Fibroblast of skin of scalp (primary cell): ENCODE results near the gene FNBP1. TPM values are rescaled to one million over a fixed set of nuclear protein-coding genes. Genes with fewer than 3 reads are reported as not detected.

Experiments used
- DNase-seq: peaks from one replicate; pipeline ENCODE4 v3.0.0-alpha.2; 2013
- polyA plus RNA-seq, 2 experiments: library from polyadenylated mRNA; unstranded; fragments of 120-200 nt; gene quantifications; one replicate each; pipeline ENCODE4 v1.2.1, GENCODE V29; 2013; ENCODE audit not compliant: insufficient read length in 2 of 2

Gene FNBP1
- polyA plus RNA-seq (2013, experiment 1 of 2; ENCODE audit: insufficient read length) = 57.0 TPM
- polyA plus RNA-seq (2013, experiment 2 of 2; ENCODE audit: insufficient read length) = 54.4 TPM

DNA sequence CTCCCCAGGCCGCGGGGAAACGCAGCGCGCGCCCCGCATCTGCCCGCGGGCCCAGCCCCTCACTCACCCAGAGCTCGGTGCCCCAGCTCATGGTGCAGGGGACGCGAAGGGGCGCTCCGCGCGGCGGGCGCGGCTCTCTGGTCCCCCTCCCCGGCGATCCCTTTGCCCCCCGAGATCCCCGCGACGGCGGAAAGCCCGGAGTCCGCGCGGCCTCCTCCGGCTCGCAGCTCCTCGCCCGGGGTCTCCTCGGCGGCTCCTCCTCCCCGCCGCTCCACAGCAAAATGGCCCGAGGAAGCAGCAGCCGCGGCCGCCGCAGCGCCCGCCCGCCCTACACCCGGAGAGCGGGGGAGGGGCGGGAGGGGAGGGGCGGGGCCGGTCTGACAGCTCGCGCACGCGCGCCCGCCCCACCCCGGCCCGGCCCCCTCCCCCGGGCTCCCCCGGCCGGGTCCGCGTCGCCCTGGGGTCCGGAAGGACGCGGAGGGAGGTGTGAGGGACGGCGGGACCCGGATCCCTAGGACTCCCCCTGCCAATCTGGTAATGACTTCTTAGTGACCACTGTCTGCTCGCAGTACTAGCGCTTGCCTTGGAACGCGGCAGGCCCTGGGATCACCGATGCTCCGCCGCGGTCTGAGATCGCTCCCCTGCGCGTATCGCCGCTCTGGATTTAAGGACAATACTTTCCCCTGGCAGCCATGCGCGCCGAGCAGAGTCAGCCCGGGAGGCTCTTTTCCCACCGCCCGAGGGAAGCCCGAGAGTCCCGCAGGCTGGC, at the start of gene FNBP1:
Gene FNBP1 (minus strand): TSS at position 305 of the 769 bp plus-strand sequence. CDS start 214 bp downstream, at position 91.
- DNase-seq = peak; percentile 85

DNA sequence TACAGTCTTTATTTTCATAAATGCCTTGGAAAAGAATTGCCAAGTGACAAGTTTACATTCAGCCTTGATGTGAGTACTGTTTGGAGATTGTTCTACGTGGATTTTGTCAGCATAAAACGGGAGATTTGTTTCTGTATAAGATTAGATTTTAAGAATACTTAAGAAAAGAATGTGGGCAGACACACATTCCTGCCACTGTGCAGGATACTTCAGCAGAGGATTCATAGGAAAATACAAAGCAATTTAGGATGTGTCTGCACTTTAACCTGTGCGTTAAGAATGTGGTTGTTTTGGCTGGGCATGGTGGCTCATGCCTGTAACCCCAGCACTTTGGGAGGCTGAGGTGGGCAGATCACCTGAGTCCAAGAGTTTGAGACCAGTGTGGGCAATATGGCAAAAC, 47.9 kb upstream of the FNBP1 start:
- DNase-seq = no peak

GRCh38 chr9:130089141-130089540, 46.2 kb upstream of the FNBP1 start:
- no peak for DNase-seq

DNA sequence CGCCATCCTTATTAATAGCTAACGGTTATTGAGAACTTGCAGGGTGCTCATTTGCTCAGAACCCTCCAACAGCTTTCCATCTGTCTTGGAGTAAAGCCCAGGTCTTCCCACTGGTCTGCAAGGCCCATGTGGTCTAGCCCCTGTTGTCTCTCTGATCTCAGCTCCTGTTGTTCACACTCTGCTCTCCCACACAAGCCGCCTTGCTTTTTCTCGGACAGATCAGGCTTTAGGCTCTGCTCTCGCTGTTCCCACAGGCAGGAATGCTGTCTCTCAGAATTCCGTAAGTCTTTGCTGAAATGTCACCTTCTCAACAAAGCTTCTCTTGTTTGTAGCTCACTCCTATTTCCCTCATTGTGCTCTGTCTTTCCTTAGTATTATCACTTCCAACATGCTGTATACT, 45.1 kb upstream of the FNBP1 start:
- DNase-seq = no peak

GRCh38 chr9:130084337-130084736, 41.3 kb upstream of the FNBP1 start:
- DNase-seq = no peak

- DNase-seq = no peak
Measured at GRCh38 chr9:130078547-130078946, 35.6 kb upstream of the FNBP1 start.

DNA sequence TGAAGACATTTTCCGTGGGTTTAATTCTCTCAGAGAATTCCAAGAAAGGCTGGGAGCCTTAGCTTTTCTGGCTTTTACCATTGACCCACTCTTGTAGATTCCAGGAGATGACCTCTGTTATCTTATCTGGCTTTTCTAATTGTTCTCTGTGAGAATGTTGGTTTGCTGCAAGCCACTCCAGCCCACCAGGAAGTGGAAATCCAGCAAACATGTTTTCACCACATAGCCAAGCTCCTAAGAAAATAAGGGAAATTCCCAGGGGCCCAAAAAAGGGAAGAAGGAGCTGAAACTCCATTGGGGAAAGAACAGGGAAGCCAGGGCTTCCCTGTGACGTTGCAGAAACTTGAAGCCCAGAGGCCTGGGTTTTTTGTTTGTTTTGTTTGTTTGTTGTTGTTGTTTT, 30.4 kb upstream of the FNBP1 start:
- DNase-seq = peak; percentile 79

DNA sequence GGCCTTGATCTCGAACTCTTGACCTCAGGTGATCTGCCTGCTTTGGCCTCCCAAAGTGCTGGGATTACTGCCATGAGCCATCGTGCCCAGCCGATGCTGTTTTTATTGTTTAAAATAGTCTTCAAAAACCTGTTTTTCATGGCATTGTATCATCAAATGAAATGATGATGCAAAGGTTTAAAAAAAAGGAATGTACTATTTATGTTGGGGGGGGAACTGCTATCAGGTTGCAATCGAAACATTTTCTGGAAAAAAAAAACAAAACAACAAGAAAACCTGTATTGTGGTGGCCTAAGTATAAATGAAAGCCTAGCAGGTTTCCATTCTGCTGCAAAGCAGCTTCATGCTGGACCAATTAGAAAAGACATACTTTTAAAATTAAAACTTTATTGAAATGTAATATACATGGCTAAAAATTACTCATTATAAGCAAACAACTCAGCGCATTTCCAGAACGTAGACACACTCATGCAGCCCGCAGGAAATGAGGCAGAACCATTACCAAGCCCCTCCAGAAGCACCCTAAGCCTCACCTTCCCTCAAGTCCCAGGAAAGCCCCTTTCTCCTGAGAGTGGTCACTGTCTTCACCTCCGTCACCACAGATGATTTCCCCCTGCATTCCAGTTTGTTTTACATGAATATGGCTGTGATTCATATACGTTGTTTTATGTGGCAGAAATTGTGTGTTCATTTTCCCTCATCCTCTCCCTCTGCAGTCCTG, 29.7 kb upstream of the FNBP1 start:
- DNase-seq = peak; percentile 43

DNA sequence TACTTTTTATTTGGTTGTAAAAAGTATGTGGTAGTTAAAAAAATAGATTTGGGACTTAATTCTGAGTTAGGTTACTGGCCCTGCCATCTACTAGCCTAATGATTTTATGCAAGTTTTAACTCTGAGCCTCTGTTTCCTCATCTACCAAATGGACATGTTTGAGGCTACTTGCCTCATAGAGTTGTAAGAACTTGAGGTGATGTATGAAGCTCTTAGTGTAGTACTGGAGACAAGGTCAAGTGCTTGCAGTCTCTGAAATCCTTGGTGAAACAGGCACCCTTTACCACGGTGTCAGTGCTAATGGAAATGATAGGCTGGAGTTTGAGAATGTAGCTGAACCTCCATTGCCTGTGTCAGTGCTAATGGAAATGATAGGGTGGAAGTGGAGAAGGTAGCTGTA, 26.1 kb upstream of the FNBP1 start:
- no peak for DNase-seq

DNA sequence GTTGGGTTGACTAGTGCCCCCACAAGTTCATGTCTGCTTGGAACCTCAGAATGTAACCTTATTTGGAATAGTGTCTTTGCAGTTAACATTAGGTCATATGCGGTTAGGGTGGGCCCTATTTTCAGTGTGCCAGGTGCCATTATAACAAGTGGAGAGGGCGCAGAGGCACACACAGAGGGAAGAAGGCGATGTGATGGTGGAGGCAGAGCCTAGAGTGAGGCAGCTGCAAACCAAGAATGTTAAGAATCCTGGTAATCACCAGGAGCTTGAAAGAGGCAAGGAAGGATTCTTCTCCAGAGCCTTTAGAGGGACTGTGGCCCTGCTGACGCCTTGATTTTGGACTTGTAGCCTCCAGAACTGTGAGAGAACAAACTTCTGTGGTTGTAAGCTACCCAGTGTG, 21.6 kb upstream of the FNBP1 start:
- DNase-seq = no peak

GRCh38 chr9:130062750-130063149, 19.8 kb upstream of the FNBP1 start:
- DNase-seq = no peak

DNA sequence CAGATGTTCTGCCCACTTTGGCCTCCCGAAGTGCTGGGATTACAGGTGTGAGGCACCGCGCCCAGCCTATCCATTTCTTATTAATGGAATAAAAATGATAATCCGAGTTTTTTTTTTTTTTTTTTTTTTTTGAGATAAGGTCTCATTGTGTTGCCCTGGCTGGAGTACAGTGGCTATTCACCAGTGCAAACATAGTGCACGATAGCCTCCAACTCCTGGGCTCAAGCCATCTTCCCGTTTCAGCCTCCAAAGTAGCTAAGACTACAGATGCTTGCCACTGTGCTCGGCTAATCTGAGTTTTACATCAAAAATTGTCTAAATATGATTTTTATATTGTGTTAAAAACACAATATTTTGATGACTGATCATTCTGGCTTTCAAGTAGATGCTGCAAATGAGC, 17.3 kb upstream of the FNBP1 start:
- DNase-seq = no peak

- no peak for DNase-seq
Measured at GRCh38 chr9:130058887-130059286, 15.9 kb upstream of the FNBP1 start.

DNA sequence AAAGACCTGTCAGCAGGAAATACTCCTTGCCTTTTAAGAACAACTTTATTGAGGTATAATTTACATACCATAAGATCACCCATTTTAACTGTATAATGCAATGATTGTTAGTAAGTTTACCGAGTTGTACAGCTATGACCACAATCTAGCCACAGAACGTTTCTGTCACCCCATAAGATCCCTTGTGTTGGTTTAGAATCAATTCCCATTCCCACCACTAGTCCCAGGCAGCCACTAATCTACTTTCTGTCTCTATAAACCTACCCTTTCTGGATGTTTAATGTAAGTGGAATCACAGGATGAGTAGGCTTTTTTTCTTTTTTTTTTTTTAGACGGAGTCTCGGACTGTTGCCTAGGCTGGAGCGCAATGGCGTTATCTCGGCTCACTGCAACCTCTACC, 15.2 kb upstream of the FNBP1 start:
- DNase-seq = peak; percentile 20

DNA sequence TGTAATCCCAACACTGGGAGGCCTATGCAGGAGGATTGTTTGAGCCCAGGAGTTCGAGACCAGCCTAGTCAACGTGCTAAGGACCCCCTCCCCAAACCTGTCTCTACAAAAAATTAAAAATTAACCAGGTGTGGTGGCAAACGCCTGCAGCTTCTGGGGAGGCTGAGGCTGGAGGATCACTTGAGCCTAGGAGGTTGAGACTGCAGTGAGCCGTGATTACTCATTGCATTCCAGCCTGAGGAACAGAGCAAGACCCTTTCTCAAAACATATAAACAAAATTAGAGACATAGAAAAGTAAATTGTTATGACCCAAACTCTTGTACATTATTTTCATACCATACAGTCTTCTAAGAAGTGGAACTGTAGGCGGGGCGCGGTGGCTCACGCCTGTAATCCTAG, 11.8 kb upstream of the FNBP1 start:
- no peak for DNase-seq

GRCh38 chr9:130054325-130054786, 11.4 kb upstream of the FNBP1 start:
- DNase-seq = no peak

GRCh38 chr9:130053504-130054324, 10.7 kb upstream of the FNBP1 start, which contains the start of gene GPR107:
TSS of gene GPR107 (plus strand) at chr9:130053906. CDS start at chr9:130053933, 27 bp downstream.
- peak; percentile 74 for DNase-seq

DNA sequence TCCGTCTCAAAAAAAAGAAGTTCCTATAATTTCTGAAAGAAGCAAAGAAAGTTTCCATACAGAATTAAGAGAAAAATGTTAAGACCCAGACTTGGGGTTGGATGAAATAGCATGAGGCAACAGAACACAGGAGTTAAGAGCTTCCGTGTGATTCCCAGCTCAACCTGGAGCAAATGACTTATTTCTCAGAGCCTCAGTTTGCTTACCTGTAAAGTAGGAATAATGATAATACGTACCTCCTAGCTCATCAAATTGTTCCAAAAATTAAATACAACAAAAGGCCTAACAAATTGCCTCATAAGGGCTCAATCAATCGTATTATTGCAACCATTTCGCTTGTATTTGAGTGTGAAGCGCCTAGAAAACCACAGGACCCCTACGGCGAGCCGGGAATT, 10.1 kb upstream of the FNBP1 start:
- DNase-seq = no peak

GRCh38 chr9:130051855-130052254, 8.9 kb upstream of the FNBP1 start:
- no peak for DNase-seq

GRCh38 chr9:130050462-130050861, 7.5 kb upstream of the FNBP1 start:
- DNase-seq = no peak

GRCh38 chr9:130049431-130050210, 6.6 kb upstream of the FNBP1 start:
- DNase-seq = no peak
